Measurements from ENCODE around the gene UTS2B. TPM values are rescaled to one million over a fixed set of nuclear protein-coding genes. Genes with fewer than 3 reads are reported as not detected.

Gene UTS2B
- total RNA-seq, 3 donors from 2014 or later = not detected

DNA sequence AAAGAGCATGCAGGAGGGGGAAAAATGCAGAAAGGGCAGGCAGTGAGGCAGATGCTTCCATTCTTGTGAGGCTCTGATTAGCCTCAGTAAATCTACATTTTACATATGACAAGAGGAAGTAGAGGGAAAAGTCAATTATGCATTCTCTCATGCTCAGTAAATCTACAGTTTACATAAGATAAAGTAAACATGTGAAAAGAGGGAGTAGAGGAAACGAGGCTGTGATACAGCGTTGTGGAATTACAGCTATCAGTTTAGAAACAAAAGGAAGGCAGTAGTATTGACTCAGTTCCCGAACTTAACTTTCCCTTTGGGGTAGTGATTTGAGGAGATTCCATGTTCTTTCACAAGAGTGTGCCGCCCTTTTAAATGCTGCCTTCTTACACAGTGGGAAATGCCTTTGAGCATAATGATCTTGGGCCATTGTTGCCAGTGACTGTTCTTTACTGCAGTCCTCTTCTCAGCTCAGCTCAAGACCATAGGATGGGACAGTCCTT lies 92.0 kb downstream of the UTS2B start:
- ATAC-seq (no peak), DNase-seq (no peak)
- Mint-ChIP-seq H3K9me3 (no peaks in the 10 kb centered on the region), H3K27me3 (ENCODE audit: low read depth) (no peaks in the 10 kb centered on the region), H3K4me3 (no peak overlapping the region), H3K36me3 (ENCODE audit: insufficient read depth) (no peaks in the 10 kb centered on the region), H3K4me1 (ENCODE audit: low read depth) (no peaks in the 10 kb centered on the region)

- Mint-ChIP-seq H3K27me3 (ENCODE audit: low read depth) (no peaks in the 10 kb centered on the region), H3K4me3 (no peak overlapping the region), H3K9me3 (no peaks in the 10 kb centered on the region), H3K36me3 (ENCODE audit: insufficient read depth) (no peaks in the 10 kb centered on the region), H3K4me1 (ENCODE audit: low read depth) (no peaks in the 10 kb centered on the region)
- DNase-seq (no peak), ATAC-seq (no peak)
These were observed 93.1 kb downstream of the UTS2B start for GRCh38 chr3:191237047-191237882.

GRCh38 chr3:191236646-191237045 lies 93.7 kb downstream of the UTS2B start:
- Mint-ChIP-seq H3K27me3 (ENCODE audit: low read depth) (no peaks in the 10 kb centered on the region), H3K4me3 (no peak overlapping the region), H3K36me3 (ENCODE audit: insufficient read depth) (no peaks in the 10 kb centered on the region), H3K9me3 (no peaks in the 10 kb centered on the region), H3K4me1 (ENCODE audit: low read depth) (no peaks in the 10 kb centered on the region)
- DNase-seq (no peak), ATAC-seq (no peak)

- Mint-ChIP-seq H3K4me3 (no peak overlapping the region), H3K27me3 (ENCODE audit: low read depth) (no peaks in the 10 kb centered on the region), H3K9me3 (no peaks in the 10 kb centered on the region), H3K36me3 (ENCODE audit: insufficient read depth) (no peaks in the 10 kb centered on the region), H3K4me1 (ENCODE audit: low read depth) (no peaks in the 10 kb centered on the region)
- DNase-seq (no peak), ATAC-seq (peak in 1 of 2 donors; percentile 7)
These were observed 94.7 kb downstream of the UTS2B start for GRCh38 chr3:191235331-191236314.

DNA sequence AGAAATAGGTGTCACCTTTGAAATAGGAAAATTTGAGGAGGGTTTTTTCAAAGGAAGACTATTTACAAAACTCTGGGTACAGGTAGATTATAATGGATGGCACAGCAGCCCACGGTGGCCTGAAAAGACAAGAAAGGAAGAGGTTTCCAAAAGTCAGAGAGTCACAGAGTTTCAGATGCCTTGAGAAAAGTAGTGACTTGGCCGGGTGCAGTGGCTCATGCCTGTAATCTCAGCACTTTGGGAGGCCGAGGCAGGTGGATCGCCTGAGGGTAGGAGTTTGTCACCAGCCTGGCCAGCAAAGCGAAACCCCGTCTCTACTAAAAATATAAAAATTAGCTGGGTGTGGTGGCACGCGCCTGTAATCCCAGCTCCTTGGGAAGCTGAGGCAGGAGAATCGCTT lies 96.1 kb downstream of the UTS2B start:
- no peak for ATAC-seq
- H3K4me1 Mint-ChIP-seq (ENCODE audit: low read depth) = no peaks in the 10 kb centered on the region
- H3K36me3 Mint-ChIP-seq (ENCODE audit: insufficient read depth) = no peaks in the 10 kb centered on the region

GRCh38 chr3:191227541-191227940 lies 102.8 kb downstream of the UTS2B start:
- H3K9me3 Mint-ChIP-seq = no peaks in the 10 kb centered on the region
- H3K4me1 Mint-ChIP-seq (ENCODE audit: low read depth) = no peaks in the 10 kb centered on the region
- no peak for ATAC-seq
- no peaks in the 10 kb centered on the region for H3K36me3 Mint-ChIP-seq (ENCODE audit: insufficient read depth)
- DNase-seq = no peak
- no peak overlapping the region for H3K4me3 Mint-ChIP-seq
- no peaks in the 10 kb centered on the region for H3K27me3 Mint-ChIP-seq (ENCODE audit: low read depth)

More for the DNA sequence above, 96.1 kb downstream of the UTS2B start:
- H3K9me3 Mint-ChIP-seq = no peaks in the 10 kb centered on the region
- H3K27me3 Mint-ChIP-seq (ENCODE audit: low read depth) = no peaks in the 10 kb centered on the region
- DNase-seq = no peak
- no peak overlapping the region for H3K4me3 Mint-ChIP-seq

- Mint-ChIP-seq H3K9me3 (peaks cover 6% of the 10 kb centered on the region), H3K36me3 (ENCODE audit: insufficient read depth) (no peaks in the 10 kb centered on the region), H3K4me3 (no peak overlapping the region), H3K4me1 (ENCODE audit: low read depth) (no peaks in the 10 kb centered on the region), H3K27me3 (ENCODE audit: low read depth) (no peaks in the 10 kb centered on the region)
- DNase-seq (no peak), ATAC-seq (no peak)
These were observed 108.7 kb downstream of the UTS2B start for GRCh38 chr3:191221638-191222037.

GRCh38 chr3:191220908-191221307 lies 109.4 kb downstream of the UTS2B start:
- Mint-ChIP-seq H3K36me3 (ENCODE audit: insufficient read depth) (no peaks in the 10 kb centered on the region), H3K9me3 (peaks cover 6% of the 10 kb centered on the region), H3K27me3 (ENCODE audit: low read depth) (no peaks in the 10 kb centered on the region), H3K4me1 (ENCODE audit: low read depth) (no peaks in the 10 kb centered on the region), H3K4me3 (no peak overlapping the region)
- ATAC-seq = no peak
- no peak for DNase-seq

DNA sequence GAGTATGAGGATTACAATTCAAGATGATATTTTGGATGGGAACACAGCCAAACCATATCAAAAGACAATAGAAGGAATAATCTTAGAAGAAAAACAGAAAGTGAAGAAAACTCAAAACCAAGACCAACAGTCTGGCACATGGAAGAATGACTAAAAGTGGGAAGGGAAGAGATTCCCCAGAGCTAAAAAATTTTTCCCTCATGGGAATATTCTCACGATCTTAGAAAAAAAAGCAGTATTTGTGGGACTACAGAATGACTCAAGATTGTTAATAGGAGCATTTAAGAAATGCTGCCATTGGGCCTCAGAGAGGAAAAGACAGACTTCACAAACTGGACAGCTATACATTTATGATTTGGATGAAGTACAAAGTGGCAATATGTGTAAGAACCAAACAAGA lies 113.0 kb downstream of the UTS2B start:
- no peak overlapping the region for H3K4me3 Mint-ChIP-seq
- H3K4me1 Mint-ChIP-seq (ENCODE audit: low read depth) = no peaks in the 10 kb centered on the region
- H3K27me3 Mint-ChIP-seq (ENCODE audit: low read depth) = no peaks in the 10 kb centered on the region
- no peaks in the 10 kb centered on the region for H3K36me3 Mint-ChIP-seq (ENCODE audit: insufficient read depth)
- ATAC-seq = no peak
- peaks cover 6% of the 10 kb centered on the region for H3K9me3 Mint-ChIP-seq
- no peak for DNase-seq

Other genes starting within 250 kb of the UTS2B start
- not detected for gene OSTN, start 131.3 kb downstream of the UTS2B start, total RNA-seq
- gene CCDC50, start 1.1 kb downstream of the UTS2B start, total RNA-seq = 10 to 100 TPM in 1 of 3 donors, 1 to 10 TPM in 2; 3.9 to 16.2 (median 8.6) TPM
- gene PYDC2, start 130.6 kb upstream of the UTS2B start, total RNA-seq = not detected

All from activated T-cell treated with anti-CD3 and anti-CD28 coated beads, Interleukin-2, amount 50 U/mL, for 4 hours (primary cell).